Fibroblast of lung (primary cell): ENCODE data around the gene WDR93. TPM values are rescaled to one million over a fixed set of nuclear protein-coding genes. Genes with fewer than 3 reads are reported as not detected.

ENCODE experiments used
- DNase-seq, 2 donors: peaks; one replicate each; pipeline versions ENCODE4 v3.0.0 to v3.0.0-alpha.2; 2010; ENCODE audit warnings: low read depth in 2 of 2
- H2AFZ ChIP-seq: 2 replicates; pipeline ENCODE4 v1.5.1; 2012; ENCODE audit warnings: low read length, control low read depth, inconsistent platforms
- H3K27ac ChIP-seq: 2 replicates; pipeline ENCODE4 v1.5.1; 2011; ENCODE audit warnings: low read length, control low read depth; ENCODE audit not compliant: insufficient read depth
- H3K27me3 ChIP-seq: 2 replicates; pipeline ENCODE4 v1.5.1; 2011; ENCODE audit warnings: mild to moderate bottlenecking, low read length; ENCODE audit not compliant: control insufficient read depth, insufficient read depth
- H3K36me3 ChIP-seq: 2 replicates; pipeline ENCODE4 v1.5.1; 2011; ENCODE audit warnings: low read length; ENCODE audit not compliant: control insufficient read depth, insufficient read depth
- H3K4me1 ChIP-seq: 2 replicates; pipeline ENCODE4 v1.5.1; 2011; ENCODE audit warnings: low read length; ENCODE audit not compliant: control insufficient read depth, insufficient read depth; ENCODE audit errors: extremely low read depth
- H3K4me2 ChIP-seq: 2 replicates; pipeline ENCODE4 v1.5.1; 2011; ENCODE audit warnings: low read length, control low read depth; ENCODE audit not compliant: insufficient read depth; ENCODE audit errors: extremely low read depth
- H3K4me3 ChIP-seq, 4 experiments: fragments of 200-600 bp in 1 of 4; sonication (generic) in 1 of 4; replicated peaks in 1 of 4; 2 replicates each; pipeline ENCODE4 v1.5.1; 2011 to 2016; ENCODE audit warnings: low read length in 4 of 4, low read depth in 3 of 4, mild to moderate bottlenecking in 3 of 4, control low read depth in 2 of 4, inconsistent platforms in 1 of 4, mixed read lengths in 1 of 4; ENCODE audit not compliant: insufficient read depth in 1 of 4; ENCODE audit errors: control extremely low read depth in 1 of 4
- H3K79me2 ChIP-seq: 2 replicates; pipeline ENCODE4 v1.5.1; 2012; ENCODE audit warnings: mild to moderate bottlenecking, low read length, inconsistent platforms; ENCODE audit not compliant: control insufficient read depth, insufficient read depth
- H3K9ac ChIP-seq: 2 replicates; pipeline ENCODE4 v1.5.1; 2011; ENCODE audit warnings: mild to moderate bottlenecking, low read length, control low read depth; ENCODE audit not compliant: insufficient read depth
- H3K9me3 ChIP-seq: 2 replicates; pipeline ENCODE4 v1.5.1; 2012; ENCODE audit warnings: low read depth, low read length; ENCODE audit not compliant: control insufficient read depth, insufficient read depth
- H4K20me1 ChIP-seq: 2 replicates; pipeline ENCODE4 v1.5.1; 2011; ENCODE audit warnings: low read length; ENCODE audit not compliant: control insufficient read depth, insufficient read depth; ENCODE audit errors: extremely low read depth
- EZH2 ChIP-seq: IDR thresholded peaks from 2 replicates; pipeline ENCODE4 v1.5.1; 2012; ENCODE audit warnings: low read length, control low read depth, mild to moderate bottlenecking; ENCODE audit errors: missing control alignments
- polyA plus RNA-seq, 2 donors: library from polyadenylated mRNA; depleted of rRNA in 1 of 2; stranded (reverse) in 1 of 2; unstranded in 1 of 2; fragments of >200 nt; gene quantifications; 2 replicates each; pipeline ENCODE4 v1.2.1, GENCODE V29; 2011 to 2012; ENCODE audit warnings: missing spikeins in 1 of 2
- total RNA-seq: library from RNA; depleted of rRNA; stranded (reverse); fragments of >200 nt; gene quantifications from 2 replicates; pipeline ENCODE4 v1.2.1, GENCODE V29; 2014
- TF ChIP-seq, protein P1 (sequence below), 2 donors: IDR thresholded peaks in 1 of 2; conservative IDR thresholded peaks in 1 of 2; 1 replicate in 1 of 2; 2 replicates in 1 of 2; pipeline ENCODE4 v1.5.1; 2011 to 2012; ENCODE audit warnings: low read length in 2 of 2, control low read depth in 1 of 2, inconsistent platforms in 1 of 2, low read depth in 1 of 2, mild to moderate bottlenecking in 1 of 2

WDR93 gene
- total and polyA plus RNA-seq, 2 donors (not counting 1 experiment from before 2014, with no cell fraction given): 0.14 to 0.17 TPM

DNA sequence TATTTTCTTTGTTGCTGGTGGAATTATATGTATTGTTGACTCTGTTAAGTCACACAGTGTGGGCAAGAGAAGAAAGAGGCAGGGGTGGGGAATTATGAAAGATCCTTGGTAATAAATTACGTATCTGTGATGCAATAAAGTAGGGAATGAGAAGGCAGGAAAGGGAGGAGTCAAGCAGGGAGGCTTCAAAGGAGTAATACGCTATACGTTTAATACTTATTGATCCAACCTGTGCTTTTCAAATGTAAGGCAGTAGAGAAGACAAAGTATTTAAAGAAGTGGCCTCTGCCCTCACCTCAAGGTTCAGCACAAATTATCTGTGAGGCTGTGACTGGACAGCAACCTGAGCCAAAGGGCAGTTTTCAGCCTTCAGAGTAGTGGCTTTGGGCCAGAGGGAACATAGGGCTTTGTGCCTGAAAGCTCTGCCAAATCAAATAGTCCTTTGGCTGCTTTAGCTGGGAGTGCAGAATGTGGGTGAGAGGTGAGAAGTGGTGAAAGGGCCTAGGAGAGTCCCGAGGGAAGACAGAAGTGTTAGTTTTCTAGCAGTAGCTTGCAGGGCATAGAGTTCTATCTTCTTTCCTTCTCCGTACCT, 10.2 kb upstream of the WDR93 start:
- H3K9me3 ChIP-seq: no peaks in the 10 kb centered on the region
- H3K4me3 ChIP-seq: no peak overlapping the region
- H3K79me2 ChIP-seq: no peaks in the 10 kb centered on the region
- H4K20me1 ChIP-seq: no peaks in the 10 kb centered on the region
- no peaks in the 10 kb centered on the region for H3K4me1 ChIP-seq
- no peak overlapping the region for H3K9ac ChIP-seq
- H3K27me3 ChIP-seq: no peaks in the 10 kb centered on the region
- H3K27ac ChIP-seq: no peak overlapping the region
- no peak overlapping the region for H2AFZ ChIP-seq
- H3K4me2 ChIP-seq: peak overlapping the region; percentile 15
- no peaks in the 10 kb centered on the region for H3K36me3 ChIP-seq
- DNase-seq: peak; percentile 69 to 97
- TF ChIP-seq, protein P1, sequence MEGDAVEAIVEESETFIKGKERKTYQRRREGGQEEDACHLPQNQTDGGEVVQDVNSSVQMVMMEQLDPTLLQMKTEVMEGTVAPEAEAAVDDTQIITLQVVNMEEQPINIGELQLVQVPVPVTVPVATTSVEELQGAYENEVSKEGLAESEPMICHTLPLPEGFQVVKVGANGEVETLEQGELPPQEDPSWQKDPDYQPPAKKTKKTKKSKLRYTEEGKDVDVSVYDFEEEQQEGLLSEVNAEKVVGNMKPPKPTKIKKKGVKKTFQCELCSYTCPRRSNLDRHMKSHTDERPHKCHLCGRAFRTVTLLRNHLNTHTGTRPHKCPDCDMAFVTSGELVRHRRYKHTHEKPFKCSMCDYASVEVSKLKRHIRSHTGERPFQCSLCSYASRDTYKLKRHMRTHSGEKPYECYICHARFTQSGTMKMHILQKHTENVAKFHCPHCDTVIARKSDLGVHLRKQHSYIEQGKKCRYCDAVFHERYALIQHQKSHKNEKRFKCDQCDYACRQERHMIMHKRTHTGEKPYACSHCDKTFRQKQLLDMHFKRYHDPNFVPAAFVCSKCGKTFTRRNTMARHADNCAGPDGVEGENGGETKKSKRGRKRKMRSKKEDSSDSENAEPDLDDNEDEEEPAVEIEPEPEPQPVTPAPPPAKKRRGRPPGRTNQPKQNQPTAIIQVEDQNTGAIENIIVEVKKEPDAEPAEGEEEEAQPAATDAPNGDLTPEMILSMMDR (conservative IDR thresholded peaks at IDR 0.05 in 1 of 2, IDR thresholded peaks at IDR 0.05 in 1 of 2; ENCODE audit: low read depth in 1 of 2, low read length in 2 of 2): no peak
- no peak for TF ChIP-seq EZH2

DNA sequence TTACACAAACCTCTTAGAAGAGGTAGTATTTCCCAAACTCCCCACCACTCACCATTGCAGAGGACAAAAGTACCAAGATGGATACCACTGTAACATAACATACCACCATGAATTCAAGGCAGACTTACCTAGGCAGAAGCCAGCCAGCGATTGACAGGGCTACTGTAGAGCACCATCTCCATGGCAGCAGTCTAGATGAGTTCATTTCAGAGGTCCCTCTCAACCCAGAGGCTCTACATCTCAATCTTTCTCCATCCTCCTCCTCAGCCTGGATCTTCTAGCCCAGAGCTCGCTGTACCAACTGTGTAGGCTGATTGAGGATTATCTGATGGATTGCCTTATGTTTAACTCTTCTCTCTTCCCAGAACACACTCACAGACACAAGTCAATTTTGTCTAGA, 9.5 kb upstream of the WDR93 start:
- Histone ChIP-seq H3K4me3 (no peak overlapping the region), H4K20me1 (no peaks in the 10 kb centered on the region), H3K4me1 (no peaks in the 10 kb centered on the region), H3K27ac (no peak overlapping the region), H3K27me3 (no peaks in the 10 kb centered on the region), H3K4me2 (no peak overlapping the region), H2AFZ (no peak overlapping the region), H3K9me3 (no peaks in the 10 kb centered on the region), H3K9ac (no peak overlapping the region), H3K79me2 (no peaks in the 10 kb centered on the region), H3K36me3 (no peaks in the 10 kb centered on the region)
- DNase-seq: no peak
- TF ChIP-seq, protein P1 (conservative IDR thresholded peaks at IDR 0.05 in 1 of 2, IDR thresholded peaks at IDR 0.05 in 1 of 2; ENCODE audit: low read depth in 1 of 2, low read length in 2 of 2): no peak
- no peak for TF ChIP-seq EZH2

DNA sequence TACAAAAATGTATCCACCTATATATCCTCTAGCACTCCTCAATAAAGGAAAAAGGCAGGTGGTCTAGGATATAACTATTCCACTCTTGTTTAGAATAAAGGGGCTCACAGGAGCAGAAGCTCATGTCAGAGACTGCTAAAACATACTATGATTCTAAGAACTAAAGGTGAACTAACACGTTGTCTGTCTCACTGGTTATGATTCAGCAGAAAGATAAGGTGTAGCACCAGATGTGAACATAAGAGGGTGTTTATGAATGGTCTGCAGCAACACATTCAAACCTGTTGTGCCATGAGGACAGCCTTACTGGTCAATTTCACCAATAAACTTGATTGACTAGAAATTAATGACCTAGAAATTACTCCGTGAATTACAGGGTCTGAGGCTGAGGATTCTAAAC, 4.6 kb upstream of the WDR93 start:
- no peaks in the 10 kb centered on the region for H4K20me1 ChIP-seq
- no peak for TF ChIP-seq EZH2
- TF ChIP-seq, protein P1 (conservative IDR thresholded peaks at IDR 0.05 in 1 of 2, IDR thresholded peaks at IDR 0.05 in 1 of 2; ENCODE audit: low read depth in 1 of 2, low read length in 2 of 2): no peak
- H2AFZ ChIP-seq: no peak overlapping the region
- DNase-seq: no peak
- H3K9me3 ChIP-seq: no peaks in the 10 kb centered on the region
- H3K4me1 ChIP-seq: no peaks in the 10 kb centered on the region
- H3K27ac ChIP-seq: no peak overlapping the region
- no peaks in the 10 kb centered on the region for H3K79me2 ChIP-seq
- H3K36me3 ChIP-seq: no peaks in the 10 kb centered on the region
- H3K4me2 ChIP-seq: no peak overlapping the region
- no peak overlapping the region for H3K4me3 ChIP-seq
- H3K27me3 ChIP-seq: no peaks in the 10 kb centered on the region
- no peak overlapping the region for H3K9ac ChIP-seq
